H1 (cell line): Measurements from ENCODE around the gene CLTCL1. TPM values are rescaled to one million over a fixed set of nuclear protein-coding genes. Genes with fewer than 3 reads are reported as not detected.

Source experiments
- CTCF ChIA-PET: fragments of 300-600 bp; sonication (Branson Sonifier 250); formaldehyde crosslinking; loops from one replicate; lab custom pipeline; 2021; ENCODE audit not compliant: partially characterized antibody; lab: Charles Lee
- POLR2A ChIA-PET: fragments of 300-600 bp; sonication (Branson Sonifier 250); formaldehyde crosslinking; loops from one replicate; lab custom pipeline; 2021; ENCODE audit warnings: inconsistent platforms; ENCODE audit not compliant: partially characterized antibody; lab: Charles Lee
- DNase-seq, 2 experiments: peaks; one replicate each; pipeline versions ENCODE4 v3.0.0 to v3.0.0-alpha.2; 2010 to 2022; ENCODE audit warnings: low spot score in 2 of 2, low read depth in 1 of 2, mixed read lengths in 1 of 2
- FAIRE-seq: peaks from 2 replicates; lab custom pipeline; 2011; peaks lifted over from hg19 to GRCh38; lab: Jason Lieb, UNC
- H2AFZ ChIP-seq: 2 replicates; pipeline ENCODE4 v1.8.1; 2012; ENCODE audit warnings: low read length, inconsistent platforms
- H2AK5ac ChIP-seq: 2 replicates; pipeline ENCODE4 v1.6.1; 2013; ENCODE audit warnings: low read depth, low read length
- H2BK120ac ChIP-seq: replicated peaks from 2 replicates; pipeline ENCODE3; 2013; ENCODE audit warnings: low read depth, low read length, inconsistent platforms
- H2BK12ac ChIP-seq: 2 replicates; pipeline ENCODE4 v1.6.1; 2013; ENCODE audit warnings: low read depth, low read length
- H2BK15ac ChIP-seq: 2 replicates; pipeline ENCODE4 v1.6.1; 2013; ENCODE audit warnings: low read length
- H2BK20ac ChIP-seq: 2 replicates; pipeline ENCODE4 v1.6.1; 2013; ENCODE audit warnings: low read length
- H2BK5ac ChIP-seq: 2 replicates; pipeline ENCODE4 v1.6.1; 2013; ENCODE audit warnings: low read depth, low read length
- H3K14ac ChIP-seq: 2 replicates; pipeline ENCODE4 v1.6.1; 2013; ENCODE audit warnings: inconsistent platforms; ENCODE audit not compliant: insufficient read length
- H3K18ac ChIP-seq: 2 replicates; pipeline ENCODE4 v1.6.1; 2013; ENCODE audit warnings: low read length; ENCODE audit errors: extremely low read depth
- H3K23ac ChIP-seq: 2 replicates; pipeline ENCODE4 v1.6.1; 2013; ENCODE audit warnings: inconsistent platforms; ENCODE audit not compliant: insufficient read length
- H3K23me2 ChIP-seq: 2 replicates; pipeline ENCODE4 v1.6.1; 2013; ENCODE audit warnings: low read depth, low read length
- H3K27ac ChIP-seq: 2 replicates; pipeline ENCODE4 v1.6.1; 2011; ENCODE audit warnings: low read depth, low read length, inconsistent platforms
- H3K27me3 ChIP-seq, 4 experiments: replicated peaks in 1 of 4; 1 replicate in 1 of 4; 2 replicates in 3 of 4; pipeline versions ENCODE4 v1.6.1 to v1.8.1; 2011 to 2013; ENCODE audit warnings: low read length in 3 of 4, mild to moderate bottlenecking in 3 of 4, inconsistent platforms in 2 of 4, mixed read lengths in 2 of 4, moderate library complexity in 1 of 4; ENCODE audit not compliant: control insufficient read depth in 3 of 4, insufficient read depth in 3 of 4; ENCODE audit errors: extremely low read depth in 1 of 4
- H3K36me3 ChIP-seq, 4 experiments: 2 replicates each; pipeline versions ENCODE4 v1.6.1 to v1.8.1; 2011 to 2013; ENCODE audit warnings: mild to moderate bottlenecking in 4 of 4, low read length in 3 of 4, moderate library complexity in 2 of 4, control low read depth in 1 of 4, inconsistent platforms in 1 of 4; ENCODE audit not compliant: insufficient read depth in 4 of 4, control insufficient read depth in 2 of 4
- H3K4ac ChIP-seq: replicated peaks from 2 replicates; pipeline ENCODE3; 2013; ENCODE audit warnings: low read length, low read depth, mixed read lengths, inconsistent platforms; ENCODE audit not compliant: insufficient read length
- H3K4me1 ChIP-seq, 4 experiments: replicated peaks in 1 of 4; 1 replicate in 1 of 4; 2 replicates in 3 of 4; pipeline versions ENCODE4 v1.6.1 to v1.8.1; 2011 to 2013; ENCODE audit warnings: low read length in 3 of 4, inconsistent platforms in 2 of 4, mixed read lengths in 1 of 4; ENCODE audit not compliant: insufficient read depth in 4 of 4, control insufficient read depth in 3 of 4
- H3K4me2 ChIP-seq, 2 experiments: 2 replicates each; pipeline versions ENCODE4 v1.6.1 to v1.8.1; 2011 to 2013; ENCODE audit warnings: low read depth in 2 of 2, low read length in 2 of 2, control low read depth in 1 of 2, inconsistent platforms in 1 of 2, mild to moderate bottlenecking in 1 of 2; ENCODE audit not compliant: insufficient read depth in 1 of 2
- H3K4me3 ChIP-seq, 4 experiments: fragments of 200-600, 300-600 bp in 1 of 4; sonication (generic), shearing (Covaris generic), sonication (Bioruptor Twin) in 1 of 4; 2 replicates each; pipeline versions ENCODE4 v1.5.1 to v1.8.1; 2011 to 2016; ENCODE audit warnings: low read length in 4 of 4, low read depth in 3 of 4, control low read depth in 2 of 4, inconsistent platforms in 2 of 4, mild to moderate bottlenecking in 2 of 4, mixed read lengths in 1 of 4, moderate library complexity in 1 of 4; ENCODE audit not compliant: insufficient read depth in 2 of 4; ENCODE audit errors: extremely low read depth in 1 of 4
- H3K56ac ChIP-seq: replicated peaks from 2 replicates; pipeline ENCODE3; 2013; ENCODE audit warnings: low read depth, mild to moderate bottlenecking, mixed read lengths, low read length, inconsistent platforms; ENCODE audit not compliant: insufficient read length
- H3K79me1 ChIP-seq: 2 replicates; pipeline ENCODE4 v1.6.1; 2013; ENCODE audit warnings: low read depth, low read length, control low read depth
- H3K79me2 ChIP-seq, 2 experiments: 2 replicates each; pipeline versions ENCODE4 v1.6.1 to v1.8.1; 2012 to 2013; ENCODE audit warnings: low read length in 2 of 2, mild to moderate bottlenecking in 2 of 2, inconsistent platforms in 1 of 2; ENCODE audit not compliant: insufficient read depth in 2 of 2, control insufficient read depth in 1 of 2
- H3K9ac ChIP-seq, 4 experiments: replicated peaks in 1 of 4; 1 replicate in 1 of 4; 2 replicates in 3 of 4; pipeline versions ENCODE4 v1.6.1 to v1.8.1; 2011 to 2013; ENCODE audit warnings: low read depth in 3 of 4, low read length in 3 of 4, control low read depth in 2 of 4, mild to moderate bottlenecking in 2 of 4, moderate library complexity in 2 of 4, inconsistent platforms in 1 of 4; ENCODE audit errors: extremely low read depth in 1 of 4
- H3K9me3 ChIP-seq, 2 experiments: 2 replicates each; pipeline versions ENCODE4 v1.6.1 to v1.8.1; 2012 to 2013; ENCODE audit warnings: mild to moderate bottlenecking in 2 of 2, moderate library complexity in 2 of 2, control low read depth in 1 of 2, inconsistent platforms in 1 of 2, low read depth in 1 of 2, low read length in 1 of 2, mixed read lengths in 1 of 2; ENCODE audit not compliant: insufficient read depth in 2 of 2
- H4K20me1 ChIP-seq, 2 experiments: replicated peaks in 1 of 2; 2 replicates each; pipeline versions ENCODE3 to v1.8.1; 2011 to 2013; ENCODE audit warnings: inconsistent platforms in 2 of 2, low read length in 2 of 2, mild to moderate bottlenecking in 1 of 2; ENCODE audit not compliant: insufficient read depth in 2 of 2, control insufficient read depth in 1 of 2
- H4K5ac ChIP-seq: 2 replicates; pipeline ENCODE4 v1.6.1; 2013; ENCODE audit warnings: low read length, low read depth, mixed read lengths, inconsistent platforms; ENCODE audit not compliant: insufficient read length
- H4K8ac ChIP-seq: 2 replicates; pipeline ENCODE4 v1.8.0; 2013; ENCODE audit warnings: mild to moderate bottlenecking, moderate library complexity, low read length, inconsistent platforms; ENCODE audit not compliant: insufficient read depth; ENCODE audit errors: extremely low read depth
- H4K91ac ChIP-seq: replicated peaks from 2 replicates; pipeline ENCODE3; 2013; ENCODE audit warnings: low read length, mixed read lengths, inconsistent platforms; ENCODE audit not compliant: insufficient read length
- CBX5 ChIP-seq: fragments of 300-800, 300-1000 bp; sonication (generic); IDR thresholded peaks from 2 replicates; pipeline ENCODE4 v1.7.1; 2016; ENCODE audit warnings: antibody characterized with exemption, low read length, low read depth
- JUN ChIP-seq: IDR thresholded peaks from 2 replicates; pipeline ENCODE4 v1.6.1; 2011; ENCODE audit warnings: low read depth, mild to moderate bottlenecking, improper control_type of control experiment, low read length
- POU5F1 ChIP-seq: IDR thresholded peaks from 2 replicates; pipeline ENCODE4 v1.6.1; 2011; ENCODE audit warnings: low read depth, mild to moderate bottlenecking, low read length, moderate library complexity
- SAP30 ChIP-seq: fragments of 300-600 bp; sonication (generic); IDR thresholded peaks from 2 replicates; pipeline ENCODE4 v1.7.1; 2012; ENCODE audit warnings: low read length, moderate library complexity, mild to moderate bottlenecking, inconsistent platforms; ENCODE audit not compliant: insufficient read depth, insufficient replicate concordance
- SUZ12 ChIP-seq: fragments of 200-600 bp; sonication (generic); IDR thresholded peaks from 2 replicates; pipeline ENCODE4 v1.6.1; 2012; ENCODE audit warnings: mild to moderate bottlenecking, inconsistent platforms, low read length, moderate library complexity, mixed read lengths
- WGBS, 2 experiments: shearing (Covaris generic) in 1 of 2; methylation state at CpG; one replicate each; pipeline versions ENCODE4 v1.1.6 to v1.1.7; 2013 to 2015; ENCODE audit warnings: low lambda C conversion rate in 2 of 2, mixed read lengths in 2 of 2, inconsistent platforms in 1 of 2, low coverage in 1 of 2, missing lambda C conversion rate in 1 of 2; ENCODE audit not compliant: insufficient replicate concordance in 2 of 2, insufficient coverage in 1 of 2, insufficient read length in 1 of 2; ENCODE audit errors: extremely low coverage in 1 of 2, missing lambda C conversion rate in 1 of 2; 5-methylcytosine and 5-hydroxymethylcytosine counted together
- polyA plus RNA-seq, 7 experiments: library from polyadenylated mRNA; depleted of rRNA in 3 of 7; stranded (reverse) in 5 of 7; unstranded in 2 of 7; fragments of >200 nt in 5 of 7; fragments of 200-250 nt in 2 of 7; gene quantifications; 1 replicate in 5 of 7; 2 replicates in 1 of 7; 4 replicates in 1 of 7; pipeline versions ENCODE4 v1.2.1 to v1.2.3, GENCODE V29; 2011 to 2013; ENCODE audit warnings: missing spikeins in 2 of 7, mixed read lengths in 2 of 7
- total RNA-seq: library from RNA; stranded (reverse); fragmentation: NEBNext Ultra II Directional; extraction: Animal tissue kit (Norgen Biotek cat#: 25700); gene quantifications from 2 replicates; pipeline ENCODE4 v1.2.1, GENCODE V29; 2021

The CLTCL1 gene
- total and polyA plus RNA-seq, 2 of the 8 experiments (the other 6 are each of a cell fraction or from before 2014, with no cell fraction given) = 12.4 to 17.0 TPM

DNA sequence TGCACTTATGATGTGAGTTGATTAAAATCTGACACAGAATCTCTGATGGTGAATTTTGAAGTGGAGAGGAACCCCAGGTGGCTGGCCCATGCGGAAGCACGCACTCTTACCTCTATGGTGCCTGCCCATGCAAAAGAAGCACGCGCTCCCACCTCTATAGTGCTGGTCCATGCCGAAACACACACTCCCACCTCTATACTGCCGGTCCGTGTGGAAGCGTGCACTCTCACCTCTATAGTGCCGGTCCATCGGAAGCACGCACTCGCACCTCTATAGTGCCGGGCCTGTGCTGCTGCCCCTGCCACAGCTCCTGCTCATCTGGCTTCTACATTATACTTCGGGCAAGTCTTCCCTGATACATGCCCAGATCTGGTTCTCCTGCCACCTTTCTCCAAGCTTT is 76.2 kb downstream of the CLTCL1 start:
- no peak for FAIRE-seq

More for the DNA sequence above, 76.2 kb downstream of the CLTCL1 start:
- no peak overlapping the region for H2BK120ac ChIP-seq
- no peaks in the 10 kb centered on the region for H3K23me2 ChIP-seq
- H4K91ac ChIP-seq = no peak overlapping the region
- no peak overlapping the region for H3K56ac ChIP-seq
- no peaks in the 10 kb centered on the region for H3K27me3 ChIP-seq
- H3K14ac ChIP-seq = no peak overlapping the region
- H3K18ac ChIP-seq = no peak overlapping the region
- ChIA-PET POLR2A (no interaction called here), CTCF (interaction anchor here (1.1 to 1.7 kb wide), 3 partner anchors 12 to 85 kb away, joined by 3 to 4 read pairs (median 3); no protein-coding TSS in a partner anchor)
- H3K9ac ChIP-seq = no peak overlapping the region
- no peaks in the 10 kb centered on the region for H3K79me2 ChIP-seq
- H3K4me2 ChIP-seq = no peak overlapping the region
- DNase-seq = no peak
- peak overlapping the region; percentile 13; the same call in 1 of the 2 replicates for H2BK5ac ChIP-seq
- H3K27ac ChIP-seq = no peak overlapping the region
- peak overlapping the region; percentile 89 for H2BK20ac ChIP-seq
- no peak overlapping the region for H2AK5ac ChIP-seq
- H3K4ac ChIP-seq = peak overlapping the region; percentile 19
- 0 out of 2 replicates have a peak overlapping the region, but pooled peaks have one; percentile 20 for H4K8ac ChIP-seq
- H3K4me1 ChIP-seq = peaks cover 5 to 24% (median 16%) of the 10 kb centered on the region in 4 experiments; a peak in 6 of 7 replicates
- no peak overlapping the region for H2BK12ac ChIP-seq
- H3K36me3 ChIP-seq = peaks cover 0 to 8% (median 2%) of the 10 kb centered on the region in 4 experiments; a peak in 3 of 8 replicates
- 0 out of 2 replicates have a peak overlapping the region, but pooled peaks have one; percentile 34 for H2BK15ac ChIP-seq
- H3K4me3 ChIP-seq = no peak overlapping the region
- TF ChIP-seq SUZ12 = no peak
- TF ChIP-seq JUN = no peak
- no peak for TF ChIP-seq SAP30
- TF ChIP-seq CBX5 = no peak
- TF ChIP-seq POU5F1 = no peak
- no peak overlapping the region for H3K23ac ChIP-seq
- no peaks in the 10 kb centered on the region for H3K79me1 ChIP-seq
- no peak overlapping the region for H2AFZ ChIP-seq
- no peak overlapping the region for H4K5ac ChIP-seq
- WGBS, 2 experiments = 96% methylated on average over 14 of the region's 14 CpGs; no CpG with 5 or more reads in 1 of the 2 experiments
- H4K20me1 ChIP-seq = no peaks in the 10 kb centered on the region
- H3K9me3 ChIP-seq = no peaks in the 10 kb centered on the region
